HT-29 (cell line): Measurements from ENCODE around the gene AMBRA1. TPM values are rescaled to one million over a fixed set of nuclear protein-coding genes. Genes with fewer than 3 reads are reported as not detected.

Experiments
- DNase-seq: peaks from one replicate; pipeline ENCODE4 v3.0.0-alpha.2; 2015; ENCODE audit warnings: low spot score
- total RNA-seq: library from RNA; depleted of rRNA; stranded (reverse); fragments of >200 nt; shearing (Covaris generic); gene quantifications from 2 replicates; pipeline ENCODE4 v1.2.3, GENCODE V29; 2014

AMBRA1 gene
- total RNA-seq, 1 experiment from 2014 or later = 34.0 TPM

DNA sequence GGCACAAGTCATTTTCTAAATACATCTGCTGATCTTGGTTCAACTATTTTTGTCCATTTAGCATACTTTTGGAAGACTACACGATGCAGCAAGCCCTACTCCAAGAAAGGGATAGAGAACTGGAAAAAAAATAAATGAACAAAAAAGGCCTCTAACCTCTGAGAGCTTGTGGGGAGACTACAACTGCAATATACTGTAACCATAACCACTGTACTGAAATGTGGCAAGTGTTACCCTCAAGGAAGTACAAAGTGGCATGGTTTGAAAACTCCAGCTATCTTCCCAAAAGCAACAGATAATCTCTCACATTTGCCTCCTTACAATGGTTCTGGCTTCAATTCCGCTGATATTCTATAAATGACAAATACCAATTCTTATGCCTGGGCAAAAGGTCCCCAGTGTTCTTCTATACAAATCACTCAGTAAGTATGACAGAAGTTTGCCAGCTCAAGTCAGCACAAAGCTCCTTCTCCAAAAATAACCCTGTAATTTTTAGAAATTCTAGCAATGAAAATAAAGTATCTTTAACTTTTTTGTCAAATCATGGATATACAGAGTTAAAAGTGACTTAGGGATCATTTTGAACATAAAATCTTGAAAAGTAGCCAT is 22.9 kb downstream of the AMBRA1 start:
- DNase-seq = no peak

DNA sequence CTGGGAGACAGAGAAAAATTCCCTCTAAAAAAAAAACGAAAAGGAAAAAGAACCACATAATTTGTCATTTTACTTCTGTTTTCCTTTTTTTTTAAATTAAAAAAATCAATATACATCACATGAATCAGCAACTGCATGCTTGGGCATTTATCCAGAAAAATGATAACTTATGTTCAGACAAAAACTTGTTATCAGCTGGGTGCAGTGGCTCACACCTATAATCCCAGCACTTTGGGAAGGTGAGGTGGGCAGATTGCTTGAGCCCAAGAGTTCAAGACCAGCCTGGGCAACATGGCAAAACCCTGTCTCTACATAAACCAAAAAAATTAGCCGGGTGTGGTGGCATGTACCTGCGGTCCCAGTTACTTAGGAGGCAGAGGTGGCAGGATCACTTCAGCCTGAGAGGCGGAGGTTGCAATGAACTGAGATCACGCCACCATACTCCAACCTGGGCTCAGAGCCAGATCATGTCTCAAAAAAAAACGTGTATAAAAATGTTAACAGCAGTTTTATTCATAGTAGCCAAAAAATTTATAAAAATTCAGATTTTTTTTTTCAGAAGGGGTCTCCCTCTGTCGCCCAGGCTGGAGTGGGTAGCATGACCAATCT is 28.5 kb downstream of the AMBRA1 start:
- DNase-seq = no peak

DNA sequence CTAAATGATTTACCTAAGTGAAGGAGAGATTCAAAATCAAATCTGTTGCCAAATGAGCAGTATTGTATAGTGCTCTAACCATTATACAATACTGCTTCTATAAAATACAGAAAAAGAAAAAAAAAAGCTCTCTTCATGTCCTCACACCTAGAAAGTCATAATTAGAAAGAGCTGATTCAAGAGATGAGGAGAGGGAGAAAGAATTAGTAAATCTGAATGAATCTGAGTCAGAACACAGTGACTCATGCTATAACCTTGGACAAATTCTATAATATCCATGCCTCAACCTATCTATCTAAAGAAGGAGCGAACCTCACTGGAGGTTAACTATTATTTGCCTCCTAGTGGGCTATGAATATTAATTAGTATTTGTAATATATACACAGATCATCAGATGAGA is 29.4 kb downstream of the AMBRA1 start:
- DNase-seq = no peak

DNA sequence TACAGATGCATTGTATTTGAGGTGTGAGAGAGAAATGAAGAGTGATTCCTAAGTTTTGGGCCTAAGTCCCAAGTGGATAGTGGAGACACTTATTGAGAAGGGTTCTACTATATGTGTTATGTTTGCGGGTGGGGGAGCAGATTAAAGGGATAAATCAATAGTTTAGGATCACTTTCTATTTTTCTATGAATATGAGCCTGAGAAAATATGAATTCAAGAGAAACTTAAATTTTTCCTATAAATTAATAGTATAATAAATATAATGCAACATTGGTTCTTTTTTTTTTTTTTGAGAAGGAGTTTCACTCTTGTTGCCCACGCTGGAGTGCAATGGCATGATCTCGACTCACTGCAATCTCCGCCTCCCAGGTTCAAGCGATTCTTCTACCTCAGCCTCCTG is 31.3 kb downstream of the AMBRA1 start:
- no peak for DNase-seq

DNA sequence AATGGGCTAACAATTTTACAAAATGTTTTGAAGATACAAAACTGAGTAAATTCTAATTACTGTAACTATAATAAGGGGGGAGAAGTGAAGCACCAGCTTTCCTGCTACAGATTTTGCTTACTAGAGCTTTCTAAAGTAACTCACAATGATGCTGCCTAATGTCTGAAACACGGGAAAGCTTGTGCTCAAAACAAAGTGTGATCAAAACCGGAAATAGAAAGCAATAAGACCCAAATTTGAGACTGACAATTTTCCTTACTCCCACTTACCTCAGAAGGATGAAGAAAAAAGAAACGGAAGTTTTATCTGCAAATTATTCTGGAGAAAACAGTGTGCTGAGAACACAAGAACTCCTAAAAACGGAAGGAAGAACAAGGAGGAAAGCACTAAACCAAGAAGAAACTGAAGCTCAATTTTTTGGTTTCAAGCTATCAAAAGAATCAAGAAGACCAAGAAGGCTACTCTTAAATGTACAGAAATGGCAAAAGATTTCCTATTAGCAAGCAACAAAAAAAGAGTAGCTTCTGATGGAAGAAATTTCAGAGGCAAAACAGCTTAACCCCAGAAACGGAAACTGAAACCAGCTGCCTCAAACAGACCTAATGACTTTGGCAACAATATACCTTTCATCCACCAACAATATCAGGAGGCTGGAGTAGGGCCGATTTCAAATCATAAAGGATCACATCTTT is 33.4 kb downstream of the AMBRA1 start:
- peak; percentile 72 for DNase-seq

DNA sequence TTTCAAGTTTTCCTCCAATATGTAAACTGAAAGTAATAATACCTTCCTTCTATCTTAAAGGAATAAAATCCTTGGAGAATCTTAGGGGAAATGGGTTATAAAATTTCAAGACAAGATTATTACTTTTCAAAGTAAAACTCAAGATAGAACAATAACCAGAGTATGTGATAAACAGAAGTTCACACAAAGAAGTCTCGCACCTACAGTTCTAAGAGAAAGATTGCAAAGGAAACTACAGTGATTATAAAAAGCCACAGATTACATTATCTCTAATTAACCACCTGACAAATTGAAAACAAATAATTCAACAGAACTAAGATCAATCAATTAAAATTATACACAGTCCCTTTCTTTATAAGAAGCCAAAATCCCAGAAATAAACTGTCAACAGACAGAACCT is 34.0 kb downstream of the AMBRA1 start:
- peak; percentile 33 for DNase-seq

DNA sequence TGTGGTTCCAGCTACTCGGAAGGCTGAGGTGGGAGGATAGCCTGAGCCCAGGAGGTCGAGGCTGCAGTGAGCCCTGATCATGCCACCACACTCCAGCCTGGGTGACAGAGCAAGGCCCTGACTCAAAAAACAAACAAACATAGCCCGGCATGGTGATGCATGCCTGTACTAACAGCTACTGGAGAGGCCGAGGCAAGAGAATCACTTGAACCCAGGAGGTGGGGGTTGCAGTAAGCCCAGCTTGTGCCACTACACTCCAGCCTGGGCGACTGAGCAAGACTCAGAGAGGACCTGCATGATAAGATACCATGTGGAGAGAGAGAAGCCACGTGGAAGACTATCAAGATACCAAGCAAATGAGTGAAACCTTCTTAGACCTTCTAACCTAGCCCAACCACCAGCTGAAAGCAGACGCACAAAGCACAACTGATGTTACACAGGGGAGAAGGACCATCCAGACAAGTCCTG is 36.1 kb downstream of the AMBRA1 start:
- peak; percentile 49 for DNase-seq

DNA sequence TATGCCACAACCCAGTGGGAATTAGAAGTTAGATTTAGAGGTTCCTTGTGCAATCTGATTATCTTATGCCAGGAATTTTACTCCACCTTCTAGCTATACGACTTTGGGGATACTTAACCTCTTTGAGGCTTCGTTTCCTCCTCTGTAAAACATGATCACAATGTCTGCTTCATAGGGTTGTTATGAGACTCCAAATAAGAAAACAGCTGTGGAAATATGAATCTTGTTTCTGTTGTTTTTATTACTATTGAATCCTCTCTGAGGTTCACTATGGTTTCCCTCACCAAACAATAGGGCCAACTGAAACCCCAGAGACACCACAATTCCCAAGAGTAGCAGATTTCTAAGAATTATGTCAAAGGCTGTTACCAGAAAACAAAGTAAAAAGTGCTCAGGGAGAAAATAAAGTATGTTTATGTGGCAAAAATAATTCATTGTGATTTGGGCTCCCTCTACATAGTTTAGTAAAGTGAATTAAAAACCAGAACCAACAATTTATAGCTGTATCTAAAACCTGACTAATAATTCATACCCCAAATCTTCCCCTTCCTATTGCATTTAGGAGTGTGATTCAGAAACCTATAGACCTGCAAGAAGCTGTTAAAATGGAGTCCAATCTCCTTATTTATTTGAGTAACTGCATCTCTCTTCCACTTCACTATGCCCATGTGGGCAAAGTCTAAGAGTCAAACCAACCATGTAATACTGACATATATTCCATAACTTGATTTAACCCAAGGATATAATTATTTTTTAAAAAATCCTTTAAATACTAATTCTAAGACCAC is 38.4 kb downstream of the AMBRA1 start:
- DNase-seq = peak; percentile 48

DNA sequence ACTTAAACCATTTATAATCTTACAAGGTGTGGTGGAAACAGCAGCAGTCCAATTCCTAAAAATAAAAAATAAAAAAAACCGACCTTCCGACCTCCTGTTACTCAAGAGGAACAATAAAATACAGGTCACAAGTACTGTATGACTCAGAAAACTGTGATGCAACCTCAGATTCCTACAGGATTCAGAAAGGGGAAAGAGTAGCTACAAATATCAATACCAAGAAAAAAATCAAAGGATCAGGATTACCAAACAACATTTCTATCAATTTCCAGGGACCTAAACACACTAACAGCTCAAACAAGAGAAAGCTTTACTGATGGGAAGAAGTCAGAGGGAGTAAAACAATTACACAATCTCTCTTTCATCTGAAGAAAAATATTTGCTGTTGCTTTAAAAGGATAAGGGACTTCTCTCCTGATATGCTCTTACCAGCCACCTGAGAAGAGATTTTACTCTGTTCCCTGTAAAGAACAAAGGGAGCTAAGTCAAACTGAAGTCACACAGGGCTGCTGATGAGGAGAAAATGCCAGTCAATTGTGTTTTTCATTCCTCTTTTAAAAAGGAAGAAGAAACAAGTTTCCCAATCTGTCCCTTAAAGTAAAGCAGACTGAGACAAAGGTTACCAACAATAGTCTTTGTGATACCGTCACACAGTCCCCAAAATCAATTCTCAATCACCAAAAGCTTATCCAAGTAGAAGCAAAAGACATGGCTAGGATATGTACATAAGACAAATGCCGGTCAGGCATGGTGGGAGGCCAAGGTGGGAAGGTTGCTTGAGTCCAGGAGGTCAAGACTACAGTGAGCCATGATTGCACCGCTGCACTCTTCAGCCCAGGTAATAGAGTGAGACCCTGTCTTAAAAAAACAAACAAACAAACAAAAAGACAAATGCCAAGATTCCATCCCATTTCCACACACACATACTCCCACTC is 39.3 kb downstream of the AMBRA1 start:
- peak; percentile 93 for DNase-seq

DNA sequence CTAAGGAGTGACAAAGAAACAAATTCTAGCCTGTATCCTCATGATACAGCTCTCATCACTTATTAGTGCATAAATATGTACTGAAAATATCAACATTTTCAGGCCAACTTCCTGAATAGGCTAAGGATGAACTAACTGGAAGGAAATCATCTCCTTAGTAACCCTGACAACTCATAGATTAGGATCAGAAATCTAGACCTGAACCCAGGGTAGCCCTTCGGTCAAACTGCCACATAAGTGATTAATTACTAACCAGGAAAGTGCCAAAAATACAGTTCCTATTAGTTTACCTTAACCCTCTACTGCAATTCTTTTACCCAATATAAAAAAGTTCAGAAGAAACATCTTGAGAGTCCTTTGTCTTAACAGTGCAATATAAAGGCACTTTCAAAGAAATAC is 40.0 kb downstream of the AMBRA1 start:
- DNase-seq = no peak

DNA sequence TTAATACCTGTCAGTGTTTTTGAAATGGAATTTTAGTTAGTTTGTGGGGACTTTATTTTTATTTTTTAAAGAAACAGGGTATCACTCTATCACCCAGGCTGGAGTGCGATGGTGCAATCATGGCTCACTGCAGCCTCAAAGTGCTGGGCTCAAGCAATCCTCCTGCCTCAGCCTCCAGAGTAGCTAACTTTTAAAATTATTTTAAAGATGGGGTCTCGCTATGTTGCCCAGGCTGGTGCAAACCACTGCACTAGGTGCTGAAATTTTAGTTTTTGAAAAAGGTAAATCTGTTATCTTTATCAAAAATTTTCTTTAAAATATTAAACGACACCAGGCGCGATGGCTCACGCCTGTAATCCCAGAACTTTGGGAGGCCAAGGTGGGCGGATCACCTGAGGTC is 42.6 kb downstream of the AMBRA1 start:
- DNase-seq = no peak

DNA sequence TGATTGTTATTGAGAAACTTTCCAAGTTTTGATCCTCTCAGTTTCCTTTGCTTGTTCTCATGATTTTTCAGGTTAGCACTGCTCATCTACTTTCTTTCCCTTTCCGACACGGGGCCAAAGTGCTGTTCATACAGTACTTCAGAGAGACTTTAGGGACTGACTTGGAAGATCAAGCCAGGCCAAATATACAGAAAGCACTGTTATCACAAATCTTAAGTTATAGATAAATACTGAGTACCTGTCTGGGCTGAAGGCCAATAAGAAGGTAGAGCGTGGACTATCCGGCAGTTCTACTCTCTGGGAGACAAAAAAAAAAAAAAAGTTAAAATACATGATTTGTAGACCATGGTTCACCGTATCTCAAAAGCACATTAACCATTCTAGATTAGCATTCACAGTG is 46.2 kb downstream of the AMBRA1 start:
- no peak for DNase-seq

DNA sequence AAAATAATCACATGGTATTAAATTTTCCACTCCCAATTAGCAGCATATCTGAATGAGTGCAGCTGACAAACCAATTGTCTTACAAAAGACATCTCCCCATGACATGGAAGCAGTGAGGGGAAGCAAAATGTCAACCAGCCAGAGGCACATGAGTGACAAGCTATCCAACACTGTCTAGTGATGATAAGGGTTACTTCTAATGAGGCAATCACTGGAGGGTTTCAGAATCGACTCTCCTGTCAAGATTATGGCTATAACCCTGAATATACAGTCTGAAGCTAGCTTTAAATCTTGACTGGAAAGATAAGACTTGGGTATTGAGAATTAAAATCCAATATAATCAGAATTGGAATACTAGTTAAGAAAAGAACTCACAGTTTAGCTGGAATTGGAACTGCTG is 50.3 kb downstream of the AMBRA1 start:
- DNase-seq = no peak

DNA sequence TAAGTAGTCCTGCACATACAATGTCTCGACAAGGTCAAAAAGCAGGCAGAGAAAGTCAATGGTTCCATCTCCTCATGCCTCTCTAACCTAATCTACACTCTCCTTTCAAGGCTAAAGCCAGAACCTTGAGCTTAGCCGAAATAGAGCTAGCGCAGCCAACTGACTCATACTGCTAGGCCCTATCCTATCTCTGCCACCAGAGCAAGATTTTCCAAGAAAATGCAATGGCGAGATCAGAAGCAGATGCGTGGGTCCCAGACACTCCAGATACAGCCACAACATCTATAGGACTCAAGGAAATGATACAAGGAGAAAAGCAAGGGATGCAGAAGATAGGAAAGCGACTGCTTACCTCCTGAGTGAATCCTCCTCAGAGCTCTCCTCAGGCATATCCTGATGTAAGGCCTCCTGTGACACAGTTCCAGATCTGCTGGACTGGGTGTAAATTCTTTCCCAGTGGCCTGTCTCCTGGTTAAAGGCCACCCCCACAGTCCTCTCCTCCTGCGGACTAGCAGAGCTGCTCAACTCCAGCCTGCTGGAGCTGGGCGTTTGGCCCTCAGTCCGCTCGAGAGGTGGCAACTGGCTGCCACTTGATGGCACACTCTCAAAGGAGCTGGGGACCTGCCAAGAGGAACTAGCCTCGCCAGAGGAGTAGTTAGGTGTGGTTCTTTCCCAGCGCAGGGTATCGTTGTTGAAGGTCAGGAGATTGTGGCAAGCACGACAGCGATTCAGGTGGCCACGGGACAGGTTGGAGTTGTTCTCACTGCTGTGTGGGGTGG is 52.0 kb downstream of the AMBRA1 start:
- DNase-seq = peak; percentile 86

DNA sequence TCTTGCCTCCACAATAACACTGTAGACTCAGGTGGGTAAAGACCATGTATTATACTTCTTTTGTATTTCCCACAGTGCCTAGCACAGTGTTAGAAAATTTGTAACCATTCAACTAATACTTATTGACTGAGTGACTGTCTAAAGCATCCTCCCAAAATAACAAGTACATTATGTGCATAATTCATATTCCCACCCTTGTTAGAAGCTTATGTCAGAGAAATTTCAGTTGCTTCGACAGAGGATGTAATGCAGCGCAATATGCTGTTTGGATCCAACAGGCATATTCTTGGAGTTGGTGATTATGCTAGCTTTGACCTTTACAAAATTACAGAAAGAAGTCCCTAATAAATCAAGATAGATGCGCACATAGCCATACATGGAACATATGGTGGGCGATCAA is 53.0 kb downstream of the AMBRA1 start:
- no peak for DNase-seq

DNA sequence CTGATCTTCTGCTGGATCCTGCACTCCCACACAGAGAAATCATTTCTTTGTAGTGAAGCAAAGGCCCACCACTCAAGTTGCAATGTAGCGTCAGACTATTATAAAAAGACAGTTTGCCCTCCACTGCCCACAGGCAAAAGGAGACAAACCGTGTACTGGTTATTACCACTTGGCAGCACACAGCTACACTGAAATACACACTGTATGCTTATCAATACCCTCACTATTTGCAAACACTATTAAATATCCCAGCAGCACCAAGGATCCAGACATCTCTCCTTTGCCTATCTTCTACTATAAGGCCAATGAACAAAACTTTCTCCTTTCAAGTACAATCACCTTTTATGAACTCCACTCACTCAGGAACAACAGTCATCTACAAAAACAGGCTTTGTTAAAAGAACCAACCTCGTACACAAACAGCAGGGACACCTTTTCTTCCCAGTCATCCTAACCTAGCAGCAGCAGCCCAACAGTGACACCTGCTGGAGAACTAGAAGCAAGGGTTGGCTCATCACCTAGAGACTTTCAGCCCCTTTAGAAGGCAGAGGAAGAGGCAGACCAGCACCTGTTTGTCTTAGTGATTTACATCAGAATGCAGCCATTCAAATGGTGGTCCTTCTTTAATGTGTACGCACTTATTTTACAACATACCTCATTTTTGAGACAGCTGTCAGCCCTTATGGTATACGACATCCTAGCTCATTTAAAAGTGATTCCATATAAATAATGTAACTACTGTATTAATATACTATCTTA is 56.1 kb downstream of the AMBRA1 start:
- DNase-seq = peak; percentile 96

DNA sequence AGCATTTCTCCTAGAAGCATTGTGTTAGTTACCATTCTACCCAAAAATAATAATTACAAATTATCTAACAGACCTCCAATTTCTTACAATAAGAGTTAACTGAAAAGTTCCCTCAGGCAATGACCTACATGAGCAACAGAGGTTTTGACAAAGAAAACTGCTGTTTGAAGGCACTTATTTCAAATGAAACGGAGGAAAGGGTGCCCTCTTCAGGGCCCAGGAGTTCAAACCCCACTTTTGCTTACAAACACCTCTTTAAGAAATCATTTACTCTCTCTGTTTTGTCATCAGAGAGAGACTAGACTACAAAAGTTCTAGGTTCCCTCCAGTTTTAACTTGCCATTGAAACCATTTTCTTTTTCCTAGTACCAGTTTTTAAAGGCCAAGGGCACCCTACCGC is 56.7 kb downstream of the AMBRA1 start:
- DNase-seq = peak; percentile 16

DNA sequence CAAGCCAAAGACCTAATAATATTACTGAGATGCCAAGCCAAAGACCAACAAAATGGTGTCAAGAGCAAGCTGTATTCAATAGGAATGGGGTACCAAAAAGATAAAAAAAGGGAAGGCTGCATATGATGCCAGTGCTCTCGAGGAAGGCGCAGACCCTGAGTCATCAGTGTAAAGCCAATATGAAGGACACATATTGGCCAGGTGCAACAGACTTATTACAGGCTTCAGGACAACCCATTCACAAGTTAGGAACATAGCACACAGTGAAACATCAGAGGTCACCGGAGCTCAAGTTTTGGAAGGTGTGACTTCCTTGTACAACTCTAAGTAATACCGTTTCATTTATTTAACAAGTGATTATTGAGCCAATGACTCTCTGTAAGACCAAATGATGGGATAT is 58.1 kb downstream of the AMBRA1 start:
- no peak for DNase-seq

DNA sequence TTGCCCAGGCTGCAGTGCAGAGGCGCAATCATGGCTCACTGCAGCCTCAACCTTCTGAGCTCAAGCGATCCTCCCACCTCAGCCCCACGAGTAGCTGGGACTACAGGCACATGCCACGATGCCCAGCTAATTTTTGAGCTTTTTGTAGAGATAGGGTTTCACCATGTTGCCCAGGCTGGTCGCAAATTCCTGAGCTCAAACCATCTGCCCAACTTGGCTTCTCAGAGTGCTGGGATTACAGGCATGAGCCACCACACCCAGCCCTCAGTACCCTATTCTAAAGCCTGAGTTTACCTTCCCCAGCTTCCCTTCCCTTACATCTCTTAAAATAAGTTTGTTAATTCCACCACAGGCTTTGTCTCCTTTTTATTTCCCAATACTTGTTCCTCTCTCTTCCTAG is 59.1 kb downstream of the AMBRA1 start:
- no peak for DNase-seq
